Tibial nerve (tissue), 3 donors: ENCODE results near the gene TPRN.

Experiments used
- CTCF ChIP-seq, 5 experiments: fragments of 200-600 bp in 3 of 5; fragments of 450-650 bp in 2 of 5; sonication (generic) in 3 of 5; IDR thresholded peaks; one replicate each; pipeline ENCODE4 v1.5.1; 2016 to 2019; ENCODE audit warnings: antibody characterized with exemption in 5 of 5, mild to moderate bottlenecking in 3 of 5, moderate library complexity in 2 of 5
- POLR2A ChIP-seq, 2 donors: fragments of 450-650 bp; IDR thresholded peaks; one replicate each; pipeline ENCODE4 v1.6.1; 2017; ENCODE audit warnings: antibody characterized with exemption in 2 of 2, mild to moderate bottlenecking in 2 of 2, moderate library complexity in 2 of 2

- TF ChIP-seq CTCF (IDR thresholded peaks at IDR 0.05): no peak
- TF ChIP-seq POLR2A (IDR thresholded peaks at IDR 0.05): no peak
These were observed 42.0 kb upstream of the TPRN start for GRCh38 chr9:137242269-137243203.
